Activated B cell treated with CpG ODN at 0.5 μM for 24 hours (primary cell): Measurements from ENCODE around the gene ROS1. TPM values are rescaled to one million over a fixed set of nuclear protein-coding genes. Genes with fewer than 3 reads are reported as not detected.

ENCODE experiments used
- ATAC-seq: fragments of 200-7000 bp; cut with Tn5 transposase; one replicate; pipeline ENCODE4 v1.10.0; 2021; ENCODE audit warnings: low read depth, mild to moderate bottlenecking, moderate library complexity
- CTCF ChIA-PET: fragments of 350-600 bp; sonication (Branson Sonifier 250); formaldehyde crosslinking; loops from one replicate; lab custom pipeline; 2021; ENCODE audit warnings: antibody characterized with exemption; lab: Charles Lee
- POLR2A ChIA-PET: fragments of 350-600 bp; sonication (Branson Sonifier 250); formaldehyde crosslinking; loops from one replicate; lab custom pipeline; 2021; ENCODE audit warnings: antibody characterized with exemption; lab: Charles Lee
- DNase-seq: peaks from one replicate; pipeline ENCODE4 v3.0.0; 2022
- H3K27ac Mint-ChIP-seq: one replicate; pipeline ENCODE4 v1.8.0; 2020; ENCODE audit warnings: mixed read lengths
- H3K27me3 Mint-ChIP-seq: one replicate; pipeline ENCODE4 v1.8.0; 2021; ENCODE audit warnings: mixed read lengths
- H3K36me3 Mint-ChIP-seq: one replicate; pipeline ENCODE4 v1.8.0; 2021; ENCODE audit warnings: low read depth, mixed read lengths
- H3K4me1 Mint-ChIP-seq: one replicate; pipeline ENCODE4 v1.8.0; 2021; ENCODE audit warnings: mixed read lengths
- H3K4me3 Mint-ChIP-seq: one replicate; pipeline ENCODE4 v1.8.0; 2020; ENCODE audit warnings: mild to moderate bottlenecking, mixed read lengths
- H3K9me3 Mint-ChIP-seq: one replicate; pipeline ENCODE4 v1.8.0; 2020; ENCODE audit warnings: mixed read lengths
- intact Hi-C: fragments of 100-400 bp; cut with micrococcal nuclease; formaldehyde crosslinking; loops from one replicate; pipeline ENCODE4 v1.15.1; 2024
- total RNA-seq: library from RNA; stranded (reverse); gene quantifications from 2 replicates; pipeline ENCODE4 v1.2.3, GENCODE V29; 2022
- TF ChIP-seq, protein P1 (sequence below): fragments of 200-600 bp; IDR thresholded peaks from one replicate; pipeline ENCODE4 v1.8.0; 2022; ENCODE audit warnings: antibody characterized with exemption, mild to moderate bottlenecking

The ROS1 gene
- total RNA-seq, 1 donor from 2014 or later: not detected

DNA sequence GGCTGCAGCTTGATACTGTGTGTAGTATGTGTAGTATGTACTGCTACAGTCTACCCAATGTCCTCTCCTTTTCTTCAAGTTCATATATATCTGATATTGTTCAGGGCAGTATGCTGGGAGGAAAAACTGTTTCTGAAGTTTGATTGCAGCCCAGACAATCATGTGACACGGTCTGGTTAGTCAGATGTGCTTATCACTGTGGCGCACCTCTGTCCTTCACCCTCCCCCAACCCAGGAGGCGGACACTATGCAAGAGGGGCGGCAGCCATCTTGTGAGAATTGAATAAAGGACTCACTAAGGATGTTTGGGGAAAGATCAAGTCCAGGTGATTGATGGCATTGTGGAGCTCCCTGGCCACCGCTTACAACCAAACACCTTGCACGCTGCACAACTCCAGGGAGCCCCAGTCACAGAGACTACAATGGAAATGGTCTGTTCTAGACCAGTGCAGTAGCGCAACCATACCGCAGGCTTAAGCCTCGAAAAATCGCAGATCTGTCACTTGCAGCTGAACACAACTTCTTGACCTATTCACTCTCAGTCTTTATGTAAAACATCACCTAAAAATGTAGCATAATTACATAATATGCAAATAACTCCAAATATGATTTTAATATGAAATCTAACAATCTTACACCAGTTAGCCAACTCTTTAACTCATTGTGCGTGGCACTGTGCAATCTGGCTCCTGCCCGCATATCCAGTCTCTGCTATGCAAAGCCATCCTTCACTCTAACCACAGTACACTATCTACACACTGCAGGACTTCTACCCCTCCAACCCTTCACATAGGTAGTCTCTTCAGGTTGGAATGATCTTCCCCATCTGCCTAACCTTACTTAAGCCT lies 81.1 kb downstream of the ROS1 start:
- ATAC-seq (no peak), DNase-seq (no peak)
- H3K9me3 Mint-ChIP-seq: no peaks in the 10 kb centered on the region
- ChIA-PET POLR2A (no interaction called here), CTCF (interaction anchor here (1.1 kb wide), 1 partner anchor 259 kb away, joined by 3 read pairs; no protein-coding TSS in a partner anchor)
- intact Hi-C loops: loop anchor here (5.0 to 10.0 kb wide), 3 partner anchors 1163 to 1430 kb away; no protein-coding TSS in a partner anchor
- no peaks in the 10 kb centered on the region for H3K36me3 Mint-ChIP-seq
- peaks cover 3% of the 10 kb centered on the region for H3K27me3 Mint-ChIP-seq
- TF ChIP-seq, protein P1, sequence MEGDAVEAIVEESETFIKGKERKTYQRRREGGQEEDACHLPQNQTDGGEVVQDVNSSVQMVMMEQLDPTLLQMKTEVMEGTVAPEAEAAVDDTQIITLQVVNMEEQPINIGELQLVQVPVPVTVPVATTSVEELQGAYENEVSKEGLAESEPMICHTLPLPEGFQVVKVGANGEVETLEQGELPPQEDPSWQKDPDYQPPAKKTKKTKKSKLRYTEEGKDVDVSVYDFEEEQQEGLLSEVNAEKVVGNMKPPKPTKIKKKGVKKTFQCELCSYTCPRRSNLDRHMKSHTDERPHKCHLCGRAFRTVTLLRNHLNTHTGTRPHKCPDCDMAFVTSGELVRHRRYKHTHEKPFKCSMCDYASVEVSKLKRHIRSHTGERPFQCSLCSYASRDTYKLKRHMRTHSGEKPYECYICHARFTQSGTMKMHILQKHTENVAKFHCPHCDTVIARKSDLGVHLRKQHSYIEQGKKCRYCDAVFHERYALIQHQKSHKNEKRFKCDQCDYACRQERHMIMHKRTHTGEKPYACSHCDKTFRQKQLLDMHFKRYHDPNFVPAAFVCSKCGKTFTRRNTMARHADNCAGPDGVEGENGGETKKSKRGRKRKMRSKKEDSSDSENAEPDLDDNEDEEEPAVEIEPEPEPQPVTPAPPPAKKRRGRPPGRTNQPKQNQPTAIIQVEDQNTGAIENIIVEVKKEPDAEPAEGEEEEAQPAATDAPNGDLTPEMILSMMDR: no peak
- no peaks in the 10 kb centered on the region for H3K4me1 Mint-ChIP-seq
- H3K27ac Mint-ChIP-seq: no peak overlapping the region
- no peak overlapping the region for H3K4me3 Mint-ChIP-seq

DNA sequence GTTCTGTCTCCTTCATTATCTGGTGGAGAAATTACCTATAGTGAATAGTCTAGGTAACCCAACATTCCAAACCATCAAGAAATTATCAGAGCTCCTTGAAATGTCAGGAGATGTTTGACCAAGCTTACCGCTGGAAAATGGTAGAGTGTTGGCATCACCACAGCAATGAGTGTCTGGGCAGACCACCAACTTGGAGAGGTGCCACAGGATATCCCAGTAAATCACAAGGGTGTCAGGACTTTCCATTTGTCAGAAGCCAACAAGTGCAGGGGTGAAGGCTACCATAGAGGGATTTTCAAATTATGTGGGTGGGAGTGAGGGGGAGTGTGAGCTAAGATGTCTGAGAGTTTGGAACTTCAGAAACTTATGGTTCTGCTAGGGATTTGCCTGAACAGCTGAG lies 87.2 kb downstream of the ROS1 start:
- DNase-seq: no peak
- intact Hi-C loops: no loop called here
- TF ChIP-seq, protein P1: no peak
- no peaks in the 10 kb centered on the region for H3K36me3 Mint-ChIP-seq
- H3K4me3 Mint-ChIP-seq: no peak overlapping the region
- ATAC-seq: no peak
- no peak overlapping the region for H3K27ac Mint-ChIP-seq
- H3K4me1 Mint-ChIP-seq: no peaks in the 10 kb centered on the region
- peaks cover 2% of the 10 kb centered on the region for H3K9me3 Mint-ChIP-seq
- POLR2A ChIA-PET: no interaction called here
- CTCF ChIA-PET: no interaction called here
- H3K27me3 Mint-ChIP-seq: peaks cover 8% of the 10 kb centered on the region

DNA sequence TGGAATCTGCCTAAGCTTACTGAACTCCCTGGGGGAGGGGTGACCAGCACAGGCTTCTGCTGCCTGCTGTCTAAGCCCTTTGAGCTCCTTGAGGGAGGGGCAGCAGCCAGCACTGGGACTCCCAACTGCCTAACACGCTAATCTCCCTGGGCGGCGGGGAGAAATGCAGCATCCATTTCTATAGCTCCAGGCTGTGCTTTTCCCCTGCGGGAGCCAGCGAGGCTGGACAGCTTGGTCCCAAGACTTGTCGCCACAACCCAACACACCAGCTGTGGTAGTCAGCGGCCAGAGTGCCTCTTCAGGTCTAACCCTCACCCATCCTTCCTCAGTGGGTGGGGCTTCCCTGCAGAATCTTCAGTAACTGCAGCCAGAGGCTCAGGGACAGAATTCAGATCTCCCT lies 95.8 kb downstream of the ROS1 start:
- H3K27me3 Mint-ChIP-seq: peaks cover 6% of the 10 kb centered on the region
- TF ChIP-seq, protein P1: no peak
- no peaks in the 10 kb centered on the region for H3K4me1 Mint-ChIP-seq
- DNase-seq: no peak
- no peak overlapping the region for H3K4me3 Mint-ChIP-seq
- H3K9me3 Mint-ChIP-seq: peaks cover 7% of the 10 kb centered on the region
- intact Hi-C loops: no loop called here
- ChIA-PET POLR2A (no interaction called here), CTCF (no interaction called here)
- H3K36me3 Mint-ChIP-seq: no peaks in the 10 kb centered on the region
- no peak overlapping the region for H3K27ac Mint-ChIP-seq
- no peak for ATAC-seq

DNA sequence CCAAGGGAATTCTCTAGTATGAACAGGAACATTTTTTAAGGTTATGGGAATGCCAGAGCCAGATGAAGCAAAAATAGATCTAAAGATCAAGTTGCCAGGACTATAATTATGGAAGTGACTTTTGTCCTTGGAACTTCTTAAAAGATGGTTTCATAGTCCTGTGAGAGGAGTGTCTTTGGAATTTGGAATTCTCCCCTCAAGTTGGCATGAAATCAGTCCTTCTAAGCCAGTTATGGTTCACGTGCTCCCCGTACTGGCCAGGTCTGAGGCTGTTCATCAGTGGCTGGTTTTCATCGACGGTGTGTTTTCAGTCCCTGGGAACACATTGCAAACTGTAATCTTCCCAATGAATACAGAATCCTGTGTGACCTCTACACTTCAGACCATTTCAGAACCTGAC lies 97.2 kb downstream of the ROS1 start:
- Mint-ChIP-seq H3K9me3 (peaks cover 7% of the 10 kb centered on the region), H3K27me3 (peaks cover 6% of the 10 kb centered on the region), H3K27ac (no peak overlapping the region), H3K4me3 (no peak overlapping the region), H3K36me3 (no peaks in the 10 kb centered on the region), H3K4me1 (no peaks in the 10 kb centered on the region)
- intact Hi-C loops: no loop called here
- POLR2A ChIA-PET: no interaction called here
- TF ChIP-seq, protein P1: no peak
- no peak for DNase-seq
- CTCF ChIA-PET: no interaction called here
- no peak for ATAC-seq

DNA sequence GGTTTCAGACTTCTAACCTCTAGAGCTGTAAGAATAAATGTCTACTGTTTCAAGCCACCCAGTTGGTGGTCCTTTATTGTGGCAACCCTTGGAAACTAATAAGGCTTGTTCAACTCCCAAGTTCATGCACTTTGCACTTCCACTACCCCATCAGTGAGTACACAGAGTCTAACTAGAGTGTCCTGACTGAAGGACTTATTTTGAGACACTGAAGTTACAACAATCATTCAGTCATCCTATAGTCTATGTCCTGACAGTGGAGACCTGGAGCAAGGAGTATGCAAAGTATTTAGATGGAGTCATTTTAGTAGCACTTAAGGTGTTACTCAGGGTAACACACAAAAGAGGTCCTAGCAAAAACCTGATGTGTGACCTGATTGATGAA lies 97.7 kb downstream of the ROS1 start:
- Mint-ChIP-seq H3K27me3 (peaks cover 6% of the 10 kb centered on the region), H3K9me3 (peaks cover 7% of the 10 kb centered on the region), H3K4me1 (no peaks in the 10 kb centered on the region), H3K27ac (no peak overlapping the region), H3K36me3 (no peaks in the 10 kb centered on the region), H3K4me3 (no peak overlapping the region)
- no peak for DNase-seq
- ChIA-PET CTCF (no interaction called here), POLR2A (no interaction called here)
- intact Hi-C loops: no loop called here
- no peak for ATAC-seq
- TF ChIP-seq, protein P1: no peak
